Glomerular visceral epithelial cell (primary cell): ENCODE data around the gene AP4E1.
"Not testable (repeated sequence)": the region's sequence is repeated elsewhere in the genome, so short reads cannot be mapped to it uniquely, and the experiment has no call there.

Source experiments
- DNase-seq: peaks from one replicate; pipeline ENCODE4 v3.0.0-alpha.2; 2016; ENCODE audit errors: extremely low spot score

Gene AP4E1

GRCh38 chr15:50908209-50909009 lies at the start of gene AP4E1:
AP4E1 (plus strand) TSS chr15:50908683; CDS start chr15:50908779, 96 bp downstream.
- DNase-seq, result peak; percentile 93

GRCh38 chr15:50860824-50861223 lies 47.7 kb upstream of the AP4E1 start:
- no peak for DNase-seq

DNA sequence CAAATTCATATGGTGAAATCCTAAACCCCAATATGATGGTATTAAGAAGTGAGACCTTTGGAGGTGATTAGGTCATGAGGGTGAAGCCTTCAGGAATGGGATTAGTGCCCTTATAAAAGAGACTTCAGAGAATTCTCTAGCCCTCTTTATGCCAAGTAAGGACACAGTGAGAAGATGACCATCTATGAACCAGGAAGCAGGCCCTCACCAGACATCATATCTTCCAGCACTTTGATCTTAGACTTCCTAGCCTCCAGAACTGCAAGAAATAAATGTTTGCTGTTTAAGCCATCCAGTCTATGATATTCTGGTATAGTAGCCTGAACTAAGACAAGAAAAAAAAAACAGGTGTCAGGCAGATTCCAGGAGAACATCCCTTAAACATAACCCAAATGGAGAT lies 45.9 kb upstream of the AP4E1 start:
- no peak for DNase-seq

DNA sequence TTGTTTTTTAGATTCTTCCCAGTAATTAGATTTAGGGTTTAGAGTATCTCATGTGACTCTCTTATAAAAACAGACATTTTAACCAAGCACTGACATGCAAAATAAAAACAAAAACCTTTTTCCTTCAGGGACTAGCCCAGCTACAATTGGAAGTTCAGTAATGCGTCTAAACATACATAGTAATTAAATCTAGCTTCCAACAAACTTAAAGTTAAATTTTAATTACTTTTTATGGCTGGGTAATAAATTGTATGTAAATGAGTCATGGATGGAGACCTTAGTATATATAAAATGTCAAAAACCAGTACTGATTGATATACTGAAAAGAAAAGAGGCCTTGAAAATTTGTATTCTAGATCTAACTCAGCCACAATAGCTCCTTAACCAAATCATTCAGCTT lies 43.6 kb upstream of the AP4E1 start:
- no peak for DNase-seq

- DNase-seq, result no peak
Observed at GRCh38 chr15:50865515-50866353, 42.7 kb upstream of the AP4E1 start.

GRCh38 chr15:50871832-50872231 lies 36.7 kb upstream of the AP4E1 start:
- DNase-seq, result no peak

GRCh38 chr15:50872832-50873426 lies 35.6 kb upstream of the AP4E1 start:
- no peak for DNase-seq

- DNase-seq, result no peak
Observed at GRCh38 chr15:50873935-50874361, 34.5 kb upstream of the AP4E1 start.

DNA sequence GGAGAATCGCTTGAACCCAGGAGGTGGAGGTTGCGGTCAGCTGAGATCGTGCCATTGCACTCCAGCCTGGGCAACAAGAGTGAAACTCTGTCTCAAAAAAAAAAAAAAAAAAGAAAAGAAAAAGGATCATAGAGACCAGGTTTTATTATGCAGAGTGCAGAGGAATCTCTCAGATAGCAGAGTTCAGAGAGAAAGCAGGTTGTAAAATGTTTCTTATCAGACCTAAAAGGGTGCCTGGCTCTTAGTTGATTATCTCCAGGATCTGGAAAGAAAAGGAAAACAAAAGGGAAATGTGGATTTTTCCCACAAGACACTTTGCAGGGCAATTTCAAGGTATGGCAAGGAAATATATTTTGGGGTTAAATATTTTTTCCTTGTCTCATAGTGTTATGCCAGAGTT lies 33.2 kb upstream of the AP4E1 start:
- DNase-seq, result not testable (repeated sequence)

DNA sequence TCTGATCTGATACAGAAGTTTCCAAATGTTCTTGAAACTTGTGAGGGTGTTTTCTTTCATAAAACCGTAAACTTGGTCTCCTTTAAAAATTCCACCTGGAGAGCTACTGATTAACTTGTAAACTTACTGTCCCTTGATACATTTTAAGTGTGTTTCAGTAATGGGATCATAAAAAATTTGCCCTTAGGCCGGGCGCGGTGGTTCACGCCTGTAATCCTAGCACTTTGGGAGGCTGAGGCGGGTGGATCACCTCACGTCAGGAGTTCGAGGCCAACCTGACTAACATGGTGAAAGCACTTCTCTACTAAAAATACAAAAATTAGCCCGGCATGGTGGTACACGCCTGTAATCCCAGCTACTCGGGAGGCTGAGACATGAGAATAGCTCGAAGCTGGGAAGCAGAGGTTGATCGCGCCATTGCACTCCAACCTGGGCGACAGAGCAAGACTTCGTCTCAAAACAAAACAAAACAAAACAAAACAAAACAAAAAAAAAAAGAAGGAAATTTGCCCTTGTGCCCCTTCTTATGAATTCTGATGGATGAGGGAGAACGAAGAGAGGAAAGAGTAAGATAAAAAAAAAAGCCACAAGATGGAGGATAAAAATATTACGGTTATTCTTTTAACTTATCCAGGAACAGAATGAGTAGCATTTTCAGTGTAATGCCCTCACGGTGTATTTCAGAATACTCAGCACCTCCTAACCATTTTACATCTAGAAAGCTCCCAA lies 32.1 kb upstream of the AP4E1 start:
- DNase-seq, result no peak

- peak; percentile 92 for DNase-seq
Observed at GRCh38 chr15:50876989-50877360, 31.5 kb upstream of the AP4E1 start.

GRCh38 chr15:50879016-50879617 lies 29.4 kb upstream of the AP4E1 start:
- DNase-seq, result no peak

DNA sequence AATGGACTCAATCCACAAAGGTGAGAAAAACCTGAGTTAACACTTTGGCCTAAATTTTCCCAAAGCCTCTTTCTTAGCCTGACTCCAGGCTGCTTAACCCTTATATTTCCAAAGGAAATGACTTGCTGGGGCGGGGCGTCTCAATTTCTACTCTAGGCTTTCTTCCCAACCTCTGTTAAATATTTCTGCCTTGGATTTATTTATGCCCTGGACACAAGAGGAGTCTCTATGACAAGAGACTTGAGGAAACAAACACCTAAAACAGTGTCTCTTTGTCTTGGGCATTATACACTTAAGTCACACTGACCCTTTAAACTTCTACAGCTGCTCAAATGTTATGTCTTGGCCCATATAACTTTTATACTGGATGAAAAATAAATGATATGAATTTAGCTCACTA lies 28.3 kb upstream of the AP4E1 start:
- no peak for DNase-seq

DNA sequence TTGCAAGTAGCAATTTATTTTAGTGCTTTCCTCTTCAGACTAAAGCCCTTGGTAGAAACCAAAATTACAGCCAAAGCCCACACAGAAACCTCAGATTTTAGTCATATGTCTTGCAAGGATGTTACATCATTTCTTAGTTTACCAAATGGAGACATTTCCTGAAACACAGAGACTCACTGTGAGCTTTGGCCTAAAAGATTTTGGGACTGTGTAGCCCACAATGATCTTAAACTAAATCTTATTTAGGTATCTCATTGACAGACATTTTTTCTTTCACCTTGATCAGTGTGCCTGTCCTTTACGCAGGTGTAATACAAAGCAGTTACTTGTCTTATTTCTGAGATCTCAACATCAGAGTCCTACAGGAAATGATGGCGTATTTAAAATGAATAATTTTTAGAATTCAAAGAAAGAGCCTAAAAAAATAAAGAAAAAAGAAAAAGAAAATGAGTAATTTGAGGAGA lies 27.8 kb upstream of the AP4E1 start:
- peak; percentile 16 for DNase-seq

DNA sequence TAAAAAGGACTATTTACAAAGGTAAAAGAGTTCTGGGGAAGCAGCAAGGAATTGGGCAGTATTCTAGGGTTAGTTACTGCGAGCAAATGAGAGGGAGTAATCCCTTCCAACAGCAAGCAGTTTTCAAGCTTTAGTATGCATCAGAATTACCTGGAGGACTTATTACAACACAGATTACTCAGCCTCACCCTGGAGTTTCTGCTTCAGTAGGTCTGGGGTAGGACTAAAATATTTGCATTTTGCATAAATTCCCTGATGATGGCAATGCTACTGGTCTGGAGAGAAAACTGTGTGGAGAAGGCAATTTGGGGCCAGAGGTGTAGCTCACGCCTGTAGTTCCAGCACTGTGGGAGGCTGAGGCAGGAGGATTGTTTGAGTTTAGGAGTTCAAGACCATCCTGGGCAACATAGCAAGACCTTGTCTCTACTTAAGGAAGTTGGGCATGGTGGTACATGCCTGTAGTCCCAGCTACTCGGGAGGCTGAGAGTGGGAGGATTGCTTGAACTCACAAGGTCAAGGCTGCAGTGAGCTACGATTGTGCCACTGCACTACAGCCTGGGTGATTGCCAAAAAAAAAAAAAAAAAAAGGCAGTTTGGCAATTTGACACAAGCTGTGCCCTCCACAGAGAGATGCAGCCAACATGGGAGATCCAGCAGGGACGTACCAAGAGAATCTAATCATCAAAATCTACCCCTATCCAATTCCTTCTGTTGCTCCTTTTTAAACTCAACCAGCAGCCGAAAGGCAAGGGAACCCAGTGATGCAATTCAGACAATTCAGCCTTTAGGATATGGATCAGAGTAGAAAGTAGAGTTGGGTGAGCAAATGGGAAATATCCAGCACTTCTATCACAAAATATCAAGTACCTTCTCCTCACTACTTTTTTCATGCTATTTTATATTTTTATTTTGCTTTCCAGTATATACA lies 27.1 kb upstream of the AP4E1 start:
- peak; percentile 33 for DNase-seq

DNA sequence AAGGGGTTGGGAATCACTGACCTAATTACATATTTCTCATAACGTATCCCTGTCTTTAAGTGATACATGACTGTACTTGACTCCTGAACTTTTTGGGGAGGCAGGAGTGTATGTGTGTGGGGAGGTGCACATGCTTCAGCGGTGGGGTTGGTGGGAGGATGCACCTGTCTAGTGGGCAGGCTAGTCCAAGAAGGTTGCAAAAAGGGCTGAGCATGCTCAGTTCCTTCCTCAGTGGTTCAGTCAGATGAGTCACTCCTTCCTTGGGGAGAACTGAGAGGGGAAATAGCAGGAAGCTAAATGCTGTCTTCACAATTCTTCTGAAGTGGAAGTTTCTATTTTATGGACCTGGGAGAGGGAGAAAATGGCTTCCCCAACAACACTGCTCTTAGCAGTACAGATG lies 24.6 kb upstream of the AP4E1 start:
- peak; percentile 73 for DNase-seq

- peak; percentile 63 for DNase-seq
Observed at GRCh38 chr15:50884540-50884939, 23.9 kb upstream of the AP4E1 start.

- DNase-seq, result no peak
Observed at GRCh38 chr15:50886139-50886467, 22.4 kb upstream of the AP4E1 start.

DNA sequence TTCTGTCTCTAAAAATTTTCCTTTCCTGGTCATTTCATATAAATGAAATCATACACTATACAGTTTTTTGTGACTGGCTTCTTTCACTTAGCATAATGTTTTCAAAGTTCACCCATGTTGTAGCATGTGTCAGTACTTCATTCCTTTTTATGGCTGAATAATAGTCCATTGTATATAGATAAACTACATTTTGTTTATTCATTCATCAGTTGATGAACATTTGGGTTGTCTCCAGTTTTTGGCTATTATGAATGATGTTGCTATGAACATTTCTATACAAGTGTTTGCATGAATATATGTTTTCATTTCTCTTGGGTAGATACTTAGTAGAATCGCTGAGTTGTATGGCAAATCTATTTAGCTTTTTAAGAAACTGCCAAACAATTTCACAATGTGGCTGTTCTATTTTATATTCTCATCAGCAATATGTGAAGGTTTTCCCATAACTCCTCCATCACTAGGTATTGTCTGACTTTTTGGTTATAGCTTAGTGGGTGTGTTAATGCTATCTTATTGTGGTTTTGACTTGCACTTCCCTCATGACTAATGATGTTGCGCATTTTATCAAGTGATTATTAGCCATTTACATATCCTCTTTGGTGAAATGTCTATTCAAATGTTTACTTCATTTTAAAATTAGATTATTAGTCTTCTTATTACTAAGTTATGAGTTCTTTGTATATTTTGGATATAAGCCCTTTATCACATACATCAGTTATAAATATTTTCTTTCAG lies 21.7 kb upstream of the AP4E1 start:
- no peak for DNase-seq

GRCh38 chr15:50888054-50888453 lies 20.4 kb upstream of the AP4E1 start:
- DNase-seq, result no peak
